GM19324 (cell line): Measurements from ENCODE around the gene REST.
"Not testable (repeated sequence)": the region's sequence is repeated elsewhere in the genome, so short reads cannot be mapped to it uniquely, and the experiment has no call there.

ENCODE experiments used
- ATAC-seq: cut with Tn5 transposase; IDR thresholded peaks from one replicate; pipeline ENCODE4 v1.9.1; 2021; ENCODE audit warnings: mild to moderate bottlenecking, moderate library complexity; ENCODE audit not compliant: unreplicated experiment, low FRiP score

The REST gene, protein sequence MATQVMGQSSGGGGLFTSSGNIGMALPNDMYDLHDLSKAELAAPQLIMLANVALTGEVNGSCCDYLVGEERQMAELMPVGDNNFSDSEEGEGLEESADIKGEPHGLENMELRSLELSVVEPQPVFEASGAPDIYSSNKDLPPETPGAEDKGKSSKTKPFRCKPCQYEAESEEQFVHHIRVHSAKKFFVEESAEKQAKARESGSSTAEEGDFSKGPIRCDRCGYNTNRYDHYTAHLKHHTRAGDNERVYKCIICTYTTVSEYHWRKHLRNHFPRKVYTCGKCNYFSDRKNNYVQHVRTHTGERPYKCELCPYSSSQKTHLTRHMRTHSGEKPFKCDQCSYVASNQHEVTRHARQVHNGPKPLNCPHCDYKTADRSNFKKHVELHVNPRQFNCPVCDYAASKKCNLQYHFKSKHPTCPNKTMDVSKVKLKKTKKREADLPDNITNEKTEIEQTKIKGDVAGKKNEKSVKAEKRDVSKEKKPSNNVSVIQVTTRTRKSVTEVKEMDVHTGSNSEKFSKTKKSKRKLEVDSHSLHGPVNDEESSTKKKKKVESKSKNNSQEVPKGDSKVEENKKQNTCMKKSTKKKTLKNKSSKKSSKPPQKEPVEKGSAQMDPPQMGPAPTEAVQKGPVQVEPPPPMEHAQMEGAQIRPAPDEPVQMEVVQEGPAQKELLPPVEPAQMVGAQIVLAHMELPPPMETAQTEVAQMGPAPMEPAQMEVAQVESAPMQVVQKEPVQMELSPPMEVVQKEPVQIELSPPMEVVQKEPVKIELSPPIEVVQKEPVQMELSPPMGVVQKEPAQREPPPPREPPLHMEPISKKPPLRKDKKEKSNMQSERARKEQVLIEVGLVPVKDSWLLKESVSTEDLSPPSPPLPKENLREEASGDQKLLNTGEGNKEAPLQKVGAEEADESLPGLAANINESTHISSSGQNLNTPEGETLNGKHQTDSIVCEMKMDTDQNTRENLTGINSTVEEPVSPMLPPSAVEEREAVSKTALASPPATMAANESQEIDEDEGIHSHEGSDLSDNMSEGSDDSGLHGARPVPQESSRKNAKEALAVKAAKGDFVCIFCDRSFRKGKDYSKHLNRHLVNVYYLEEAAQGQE

DNA sequence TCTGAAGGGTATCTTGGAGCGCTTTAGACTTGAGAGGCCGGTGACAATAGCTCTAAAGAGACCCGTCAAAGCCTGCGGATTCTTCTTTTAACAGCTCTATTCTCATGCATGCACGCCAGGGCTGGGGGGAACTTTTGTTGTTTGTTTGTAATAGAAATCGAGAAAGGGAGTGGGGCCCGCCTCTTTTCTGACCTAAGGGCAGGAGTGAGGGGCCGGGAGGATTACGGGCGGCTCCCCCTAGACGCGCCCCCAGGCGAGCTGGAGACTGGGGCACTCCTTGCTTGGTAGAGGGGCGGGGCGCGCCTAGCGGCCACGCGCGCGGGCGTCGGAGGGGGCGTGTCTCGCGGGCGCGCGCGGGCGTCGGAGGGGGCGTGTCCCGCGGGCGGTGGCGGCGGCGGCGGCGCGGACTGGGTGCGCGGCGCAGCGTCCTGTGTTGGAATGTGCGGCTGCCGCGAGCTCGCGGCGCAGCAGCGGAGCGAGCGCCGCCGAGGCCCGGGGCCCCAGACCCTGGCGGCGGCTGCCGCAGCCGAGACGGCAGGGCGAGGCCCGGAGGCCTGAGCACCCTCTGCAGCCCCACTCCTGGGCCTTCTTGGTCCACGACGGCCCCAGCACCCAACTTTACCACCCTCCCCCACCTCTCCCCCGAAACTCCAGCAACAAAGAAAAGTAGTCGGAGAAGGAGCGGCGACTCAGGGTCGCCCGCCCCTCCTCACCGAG lies at the start of gene REST:
Gene REST, plus strand, starts transcription at position 412 of the 717 bp plus-strand sequence. CDS start 2,739 bp downstream, outside the sequence.
- peak; percentile 66 for ATAC-seq

DNA sequence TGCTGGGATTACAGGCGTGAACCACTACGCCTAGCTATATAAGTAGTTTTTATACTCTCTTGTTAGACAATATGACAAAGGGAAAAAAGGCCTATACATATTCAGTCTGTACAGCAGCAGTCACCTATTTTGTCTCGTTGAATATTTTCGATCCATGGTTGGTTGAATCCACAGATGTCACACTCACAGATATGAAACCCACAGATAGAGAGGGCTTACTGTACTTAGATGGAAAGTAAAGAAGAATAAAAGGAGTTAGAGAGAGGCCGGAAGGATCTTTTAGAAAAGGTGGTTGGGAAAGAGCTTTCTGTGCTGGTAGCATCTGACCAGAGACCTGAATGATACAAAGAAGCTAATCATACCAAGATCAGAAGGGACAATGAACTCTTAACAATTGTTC lies 47.9 kb upstream of the REST start:
- ATAC-seq: no peak

DNA sequence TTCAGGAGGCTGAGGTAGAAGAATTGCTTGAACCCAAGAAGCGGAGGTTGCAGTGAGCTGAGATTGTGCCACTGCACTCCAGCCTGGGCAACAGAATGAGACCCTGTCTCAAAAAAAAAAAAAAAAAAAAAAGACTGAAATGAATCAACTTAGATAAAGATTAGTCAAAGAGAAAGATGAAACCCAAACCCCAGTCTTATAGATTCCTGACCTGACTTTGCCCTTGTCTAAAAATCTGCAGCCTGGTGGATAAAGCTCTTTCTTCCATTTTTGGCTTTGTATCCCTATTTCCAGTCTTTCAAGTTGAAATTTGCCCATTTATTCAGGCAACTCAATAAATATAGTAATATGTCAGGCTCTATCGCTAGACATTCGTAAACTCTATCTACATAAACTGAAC lies 46.9 kb upstream of the REST start:
- no peak for ATAC-seq

DNA sequence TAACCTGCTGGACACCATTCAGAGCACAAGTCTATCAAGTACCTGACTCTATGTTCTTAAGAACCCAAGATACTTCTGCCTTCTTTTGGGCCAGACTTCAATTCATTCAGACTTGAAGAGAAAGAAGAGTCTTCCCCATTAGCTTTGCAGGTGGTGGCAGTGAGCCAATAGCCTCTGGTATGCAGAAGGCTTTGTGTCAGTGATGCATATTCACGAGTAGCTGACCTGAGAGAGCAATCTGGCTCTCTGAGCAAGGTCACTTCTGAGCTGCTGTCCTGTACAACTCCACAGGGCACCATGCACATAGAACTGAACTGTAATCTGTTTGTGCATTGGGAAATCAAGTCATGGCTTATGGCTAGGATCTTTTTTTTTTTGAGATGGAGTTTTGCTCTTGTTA lies 46.3 kb upstream of the REST start:
- no peak for ATAC-seq

DNA sequence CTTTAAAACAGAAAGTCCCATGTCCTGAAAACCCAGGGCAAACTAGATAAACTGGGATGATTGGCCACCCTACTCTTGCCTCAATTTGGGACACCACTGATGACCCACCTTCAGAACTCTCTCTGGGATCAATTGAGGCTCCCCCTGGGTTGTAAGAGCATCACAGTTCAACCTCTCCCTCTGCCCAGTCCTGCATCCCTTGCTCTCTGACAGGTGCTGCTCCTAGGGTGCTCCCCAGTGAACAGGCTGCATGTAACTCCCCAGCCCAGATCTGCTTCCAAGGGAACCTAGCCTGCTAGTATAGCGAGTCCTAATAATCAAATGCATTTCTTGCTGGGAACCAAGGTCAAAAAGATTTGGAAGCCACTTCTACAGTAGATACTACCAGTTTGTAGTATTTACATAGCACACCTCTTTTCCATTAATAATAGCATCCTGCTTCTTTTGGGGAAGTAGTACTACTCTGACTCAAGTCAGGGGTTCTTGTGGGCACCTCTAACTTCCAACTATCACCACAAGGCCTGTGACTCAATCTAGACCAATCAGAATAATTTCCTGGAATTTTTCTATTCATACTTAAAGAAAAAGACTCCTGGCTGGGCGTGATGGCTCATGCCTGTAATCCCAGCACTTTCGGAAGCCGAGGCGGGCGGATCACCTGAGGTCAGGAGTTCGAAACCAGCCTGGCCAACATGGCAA lies 44.1 kb upstream of the REST start:
- ATAC-seq: no peak

DNA sequence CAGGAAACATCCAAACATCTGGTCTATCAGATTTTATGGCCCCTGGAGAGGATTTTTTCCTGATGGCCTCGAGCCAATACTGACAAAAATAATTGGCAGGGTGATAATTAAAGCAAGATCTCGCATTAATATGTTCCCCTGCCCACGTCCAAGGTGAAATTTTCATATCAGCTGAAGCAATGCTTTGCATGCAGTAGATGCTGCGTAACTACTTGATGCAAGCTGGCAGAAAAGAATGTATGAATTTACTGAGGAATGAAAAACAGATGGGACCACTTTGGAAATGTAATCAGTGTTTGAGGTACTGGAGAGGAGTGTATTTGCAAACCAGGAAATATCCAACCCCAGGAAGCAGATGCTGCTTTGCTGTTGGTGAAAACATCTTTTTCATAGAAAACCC lies 36.8 kb upstream of the REST start:
- no peak for ATAC-seq

DNA sequence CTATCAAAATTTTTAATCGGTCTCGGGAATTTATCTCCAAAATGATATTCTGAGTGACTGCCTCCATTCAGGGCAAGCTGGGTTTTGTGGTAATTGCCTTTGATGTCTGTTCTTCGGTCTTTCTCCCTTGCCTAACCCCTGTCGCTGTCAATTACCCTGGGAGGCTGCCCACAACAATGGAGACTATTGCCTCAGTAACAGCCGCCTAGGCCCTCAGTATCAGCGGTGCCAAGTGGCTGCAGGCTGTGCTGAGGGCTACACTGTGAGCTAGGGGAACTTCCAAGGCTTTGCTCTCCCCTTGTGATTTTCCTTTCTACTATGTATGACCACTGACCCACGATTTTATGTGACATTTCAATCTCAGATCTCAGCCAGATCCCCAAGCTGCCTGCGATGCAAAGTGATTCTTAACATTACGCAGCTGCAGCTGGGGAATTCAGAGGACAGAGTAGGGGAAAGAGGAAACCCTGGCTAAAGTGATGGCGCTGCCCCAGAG lies 36.3 kb upstream of the REST start:
- no peak for ATAC-seq

DNA sequence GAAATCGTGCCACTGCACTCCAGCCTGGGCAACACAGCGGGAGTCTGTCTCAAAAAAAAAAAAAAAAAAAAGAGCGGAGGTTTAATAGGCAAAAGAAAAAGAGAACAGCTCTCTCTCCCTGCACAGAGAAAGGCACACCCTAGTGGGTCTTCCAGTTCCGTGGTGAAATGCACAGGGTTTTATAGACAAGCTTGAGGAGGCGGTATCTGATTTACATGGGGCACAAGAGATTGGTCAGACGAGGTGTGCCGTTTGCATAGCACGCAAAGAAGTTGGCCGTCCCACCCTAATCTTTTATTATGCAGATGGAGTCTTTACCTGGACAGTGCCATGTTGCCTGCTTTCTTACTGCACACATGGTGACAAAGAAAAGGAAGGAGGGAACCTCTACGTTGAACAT lies 33.5 kb upstream of the REST start:
- ATAC-seq: no peak

DNA sequence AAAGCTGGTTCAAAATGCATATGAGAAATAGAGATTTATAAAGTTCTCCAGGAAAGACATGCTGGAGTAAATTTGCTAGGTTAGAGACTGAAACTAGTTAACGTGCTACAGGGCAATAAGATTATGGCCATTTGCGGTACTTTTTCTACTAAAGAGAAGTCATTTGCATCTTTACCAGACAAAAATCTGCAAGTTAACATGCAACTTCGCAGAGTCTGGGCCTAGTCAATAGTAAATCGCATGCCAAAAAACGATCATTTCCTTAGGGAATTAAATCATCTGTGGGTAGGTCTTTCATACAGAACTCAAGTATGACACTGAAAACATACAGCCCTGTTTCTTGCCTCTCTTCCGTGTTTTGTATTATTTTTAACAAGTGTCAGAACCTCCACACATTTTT lies 32.8 kb upstream of the REST start:
- ATAC-seq: no peak

DNA sequence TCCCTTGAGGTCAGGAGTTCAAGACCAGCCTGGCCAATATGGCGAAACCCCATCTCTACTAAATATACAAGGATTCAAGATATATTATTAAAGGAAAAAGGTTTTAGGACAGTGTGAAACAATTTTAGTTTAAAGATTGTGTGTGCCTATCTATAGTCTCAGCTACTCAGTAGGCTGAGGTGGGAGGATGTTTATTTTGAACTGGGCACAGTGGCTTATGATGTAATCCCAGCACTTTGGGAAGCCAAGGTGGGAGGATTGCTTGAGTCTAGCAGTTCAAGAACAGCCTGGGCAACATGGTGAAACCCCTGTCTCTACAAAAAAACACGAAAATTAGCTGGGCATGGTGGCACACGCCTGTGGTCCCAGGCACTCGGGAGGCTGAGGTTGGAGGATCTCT lies 31.4 kb upstream of the REST start:
- ATAC-seq: no peak

DNA sequence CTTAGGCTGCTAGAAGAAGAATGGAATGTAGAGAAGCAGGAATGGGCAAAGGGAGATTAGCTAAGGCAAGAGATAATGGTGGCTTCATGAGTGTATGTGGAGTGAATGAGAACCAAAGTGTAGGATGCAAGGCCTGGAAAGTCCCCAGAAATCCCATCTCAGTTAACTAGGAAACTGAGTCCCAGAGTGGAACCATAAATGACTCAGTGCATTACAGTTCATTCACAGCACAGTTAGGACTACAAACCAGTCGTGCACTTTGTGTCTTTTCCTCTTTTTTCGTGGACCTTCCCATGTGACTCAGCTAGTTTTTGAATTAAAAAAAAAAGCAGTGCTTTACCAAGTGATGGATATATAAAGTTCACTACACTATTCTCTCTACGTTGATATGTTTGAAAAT lies 27.7 kb upstream of the REST start:
- no peak for ATAC-seq

DNA sequence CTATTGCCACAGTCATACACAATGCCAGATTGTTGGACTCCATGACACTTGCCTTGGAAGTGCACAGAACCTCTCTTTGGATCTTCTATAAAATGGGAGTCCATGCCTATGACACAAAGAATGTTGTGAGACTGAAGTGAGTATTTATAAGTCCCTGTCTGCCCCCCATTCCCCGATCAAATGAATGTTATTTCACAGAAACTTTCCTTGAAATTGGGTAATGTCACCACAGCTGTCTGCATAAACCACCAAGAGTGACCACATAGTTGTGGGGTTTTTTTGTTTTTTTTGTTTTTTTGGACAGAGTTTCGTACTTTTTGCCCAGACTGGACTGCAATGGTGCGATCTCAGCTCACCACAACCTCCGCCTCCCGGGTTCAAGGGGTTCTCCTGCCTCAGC lies 27.1 kb upstream of the REST start:
- no peak for ATAC-seq

DNA sequence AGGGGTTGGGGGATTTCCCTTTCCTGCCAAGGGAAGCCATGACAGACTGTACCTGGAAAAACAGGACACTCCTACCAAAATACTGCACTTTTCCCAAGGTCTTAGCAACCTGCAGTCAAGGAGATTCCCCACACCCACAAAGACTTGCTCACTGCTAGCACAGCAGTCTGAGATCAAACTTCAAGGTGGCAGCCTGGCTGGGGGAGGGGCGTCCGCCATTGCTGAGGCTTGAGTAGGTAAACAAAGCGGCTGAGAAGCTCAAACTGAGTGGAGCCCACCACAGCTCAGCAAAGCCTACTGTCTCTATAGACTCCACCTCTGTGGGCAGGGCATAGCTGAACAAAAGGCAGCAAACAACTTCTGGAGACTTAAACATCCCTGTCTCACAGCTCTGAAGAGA lies 23.2 kb upstream of the REST start:
- not testable (repeated sequence) for ATAC-seq

DNA sequence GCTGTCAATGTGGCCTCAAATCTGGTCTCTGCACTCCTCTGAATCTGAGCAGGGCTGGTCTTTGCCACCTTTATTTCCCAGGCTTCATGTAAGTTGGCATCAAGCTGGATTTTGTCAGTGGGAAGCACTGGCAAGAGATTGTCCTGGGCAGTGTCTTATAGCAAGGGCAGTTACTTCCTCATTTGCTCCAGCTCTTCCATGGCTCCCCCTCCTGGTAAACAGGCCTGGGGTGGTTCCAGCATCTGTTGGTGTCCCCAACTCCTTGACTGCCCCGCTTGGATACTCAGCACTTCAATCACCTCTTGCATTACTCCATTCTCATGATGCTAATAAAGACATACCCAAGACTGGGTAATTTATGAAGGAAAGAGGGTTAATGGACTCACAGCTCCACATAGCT lies 15.0 kb upstream of the REST start:
- ATAC-seq: no peak

DNA sequence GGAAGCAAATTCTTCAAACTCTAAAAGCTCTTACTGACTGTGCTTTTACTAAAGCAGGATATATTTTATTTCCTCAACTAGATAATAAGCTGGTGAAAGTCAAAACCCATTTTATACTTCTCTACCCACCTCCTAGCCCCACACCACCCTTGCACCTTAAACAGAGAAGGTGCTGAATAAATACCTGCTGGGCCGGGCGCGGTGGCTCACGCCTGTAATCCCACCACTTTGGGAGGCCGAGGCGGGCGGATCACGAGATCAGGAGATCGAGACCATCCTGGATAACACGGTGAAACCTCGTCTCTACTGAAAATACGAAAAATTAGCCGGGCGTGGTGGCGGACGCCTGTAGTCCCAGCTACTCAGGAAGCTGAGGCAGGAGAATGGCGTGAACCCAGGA lies 9.9 kb upstream of the REST start:
- not testable (repeated sequence) for ATAC-seq

DNA sequence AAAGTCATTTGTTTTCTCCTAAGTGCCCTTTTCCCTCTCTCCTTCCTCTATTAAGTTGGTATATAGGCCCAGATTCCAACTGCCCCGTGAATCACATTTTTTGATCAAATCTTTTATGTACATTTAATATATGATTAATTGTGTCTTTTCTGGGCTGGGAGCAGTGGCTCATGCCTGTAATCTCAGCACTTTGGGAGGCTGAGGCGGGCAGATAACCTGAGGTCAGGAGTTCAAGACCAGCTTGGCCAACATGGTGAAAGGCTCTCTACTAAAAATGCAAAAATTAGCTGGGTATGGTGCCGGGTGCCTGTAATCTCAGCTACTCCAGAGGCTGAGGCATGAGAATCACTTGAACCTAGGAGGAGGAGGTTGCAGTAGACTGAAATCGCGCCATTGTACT lies 7.5 kb upstream of the REST start:
- ATAC-seq: not testable (repeated sequence)

DNA sequence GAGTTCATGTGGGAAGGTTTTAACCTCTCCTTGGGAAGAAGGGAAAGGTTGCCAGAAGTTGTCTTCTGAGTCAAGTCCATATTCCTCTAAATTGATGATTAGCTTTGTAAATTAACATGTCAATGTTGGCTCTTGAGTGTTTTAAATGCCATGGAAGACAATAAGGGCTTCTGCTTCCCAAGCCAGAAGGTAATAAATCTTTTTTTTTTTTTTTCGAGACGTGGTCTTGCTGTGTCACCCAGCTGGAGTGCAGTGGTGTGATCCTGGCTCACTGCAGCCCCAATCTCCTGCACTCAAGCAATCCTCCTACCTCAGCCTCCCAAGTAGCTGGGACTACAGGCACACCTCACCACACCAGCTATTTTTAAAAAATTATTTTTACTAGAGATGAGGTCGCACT lies 5.0 kb upstream of the REST start:
- no peak for ATAC-seq

DNA sequence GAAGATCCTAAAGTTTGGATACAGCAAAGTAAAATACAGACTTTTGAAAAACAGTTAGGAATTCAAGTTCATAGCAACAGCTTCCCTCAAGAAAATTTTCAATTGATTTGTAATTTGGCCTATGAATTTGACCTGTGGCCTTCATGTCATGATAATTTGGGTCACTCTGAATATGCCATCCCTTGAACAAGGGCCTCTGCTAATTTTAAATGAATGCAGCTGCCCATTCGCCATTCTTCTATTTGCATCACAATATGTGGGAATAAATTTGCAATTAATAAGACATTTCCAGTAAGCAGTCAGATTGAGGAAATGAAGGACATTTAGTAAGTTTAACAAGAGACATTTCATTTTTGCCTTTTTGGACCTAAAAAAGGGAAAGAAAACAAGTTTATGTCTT lies 1.9 kb upstream of the REST start:
- no peak for ATAC-seq

DNA sequence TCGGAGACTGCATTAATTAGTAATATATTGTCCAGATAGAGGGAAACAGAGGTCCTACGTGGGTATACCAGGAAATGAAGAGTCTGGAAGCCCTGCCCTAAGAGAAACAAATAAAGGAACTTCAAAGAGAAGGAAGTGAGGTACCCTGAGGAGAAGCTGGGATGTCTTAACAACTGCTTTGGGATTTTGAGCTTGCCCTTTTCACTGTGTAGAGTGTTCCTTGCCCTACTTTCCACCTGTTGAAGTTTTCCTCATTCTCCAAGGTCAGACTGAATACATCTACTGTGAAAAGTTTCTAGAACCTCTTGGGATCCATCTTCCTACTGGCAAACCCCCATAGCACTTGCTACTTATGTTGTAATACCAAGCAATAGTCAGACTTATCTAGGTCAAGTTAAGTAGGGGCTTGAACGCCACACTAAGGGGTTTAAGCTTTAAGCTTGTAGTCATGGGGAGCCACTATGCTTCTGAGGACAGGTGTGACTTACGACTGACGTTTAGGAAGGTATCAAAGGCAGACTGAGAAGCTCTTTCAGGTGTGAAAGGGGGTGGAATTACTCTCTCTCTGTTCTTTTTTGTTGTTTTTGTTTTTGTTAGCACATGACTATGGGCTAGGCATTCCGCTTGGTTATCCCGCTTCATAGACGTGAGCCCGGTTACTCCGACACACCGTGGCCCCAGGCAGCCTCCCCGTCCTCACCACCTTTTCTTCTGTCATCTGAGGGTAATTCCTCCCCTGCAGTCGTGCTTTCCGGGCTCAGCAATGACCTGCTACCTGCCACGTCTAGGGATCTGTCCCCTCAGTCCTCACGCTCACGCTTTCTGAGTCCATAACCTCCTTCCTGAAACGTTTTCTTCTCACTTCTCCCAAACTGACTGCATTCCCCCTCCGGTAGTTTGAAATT lies 959 bp upstream of the REST start:
- ATAC-seq: no peak
